Measurements from ENCODE around the gene ZNHIT3. TPM values are rescaled to one million over a fixed set of nuclear protein-coding genes. Genes with fewer than 3 reads are reported as not detected.
A peak's percentile ranks its signal among the peaks of the same experiment; 100 is the strongest.

The ZNHIT3 gene
- total RNA-seq, 1 experiment from 2014 or later = 33.9 TPM

DNA sequence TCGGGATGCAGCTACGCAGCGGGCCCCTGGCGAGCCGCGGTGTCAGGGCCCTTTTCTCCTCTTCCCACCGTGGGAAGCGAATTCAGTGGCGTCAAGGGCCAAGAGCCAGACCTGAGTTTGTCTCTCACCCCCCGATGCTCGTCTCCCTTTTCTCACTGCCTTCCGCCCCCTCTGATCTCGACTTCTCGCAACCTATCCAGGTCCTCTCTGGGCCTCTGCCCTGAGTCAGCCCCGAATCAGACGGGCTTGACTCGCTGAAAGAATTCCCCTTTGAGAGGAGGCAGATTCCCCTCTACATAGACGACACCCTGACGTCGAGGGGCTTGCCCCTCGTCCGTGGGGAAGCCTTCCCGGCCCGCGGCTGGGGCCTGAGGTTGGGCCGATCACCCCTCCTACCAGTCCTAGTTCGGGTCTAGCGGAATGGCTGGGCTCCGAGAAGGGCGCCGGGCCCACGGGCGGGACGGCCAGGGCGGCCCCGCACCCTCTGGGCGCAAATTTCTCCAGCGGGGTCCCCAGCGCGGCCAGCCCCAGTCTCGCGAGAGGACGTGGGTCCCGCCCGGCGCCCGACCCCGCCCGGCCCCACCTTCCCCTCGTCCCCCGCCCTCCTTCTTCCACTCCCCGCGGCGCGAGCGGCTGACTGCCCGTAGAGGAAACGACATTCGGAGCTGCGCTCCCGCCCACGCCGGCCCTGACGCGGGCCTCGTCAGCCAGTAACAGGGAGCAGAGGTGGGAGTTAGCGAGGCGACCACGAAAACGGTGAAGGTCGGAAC, 58.0 kb downstream of the ZNHIT3 start, which contains the start of gene GGNBP2:
Gene GGNBP2 (plus strand): TSS at position 613 of the 770 bp plus-strand sequence. CDS start 806 bp downstream, outside the sequence.
- Mint-ChIP-seq H3K27me3 (ENCODE audit: insufficient read depth, unreplicated experiment) (no peaks in the 10 kb centered on the region), H3K36me3 (ENCODE audit: insufficient read depth, unreplicated experiment) (peaks cover 17% of the 10 kb centered on the region), H3K27ac (ENCODE audit: low read depth, unreplicated experiment) (peak within 1 kb of the TSS; percentile 95), H3K4me1 (ENCODE audit: insufficient read depth, unreplicated experiment) (peaks cover 13% of the 10 kb centered on the region), H3K4me3 (ENCODE audit: unreplicated experiment) (peak within 1 kb of the TSS; percentile 96), H3K9me3 (ENCODE audit: unreplicated experiment) (no peaks in the 10 kb centered on the region)
- ChIA-PET CTCF (interaction anchor here (0.7 to 2.2 kb wide), 3 partner anchors 8 to 58 kb away, joined by 4 to 11 read pairs (median 5); partner anchors contain the start of gene MRM1), POLR2A (interaction anchor here (0.6 to 8.0 kb wide), 19 partner anchors 8 to 1036 kb away, joined by 3 to 266 read pairs (median 6); partner anchors contain the start of genes AATF, DHRS11, MRM1 and MYO19)
- peak; percentile 95 for DNase-seq (ENCODE audit: unreplicated experiment)
- TF ChIP-seq, protein P1, sequence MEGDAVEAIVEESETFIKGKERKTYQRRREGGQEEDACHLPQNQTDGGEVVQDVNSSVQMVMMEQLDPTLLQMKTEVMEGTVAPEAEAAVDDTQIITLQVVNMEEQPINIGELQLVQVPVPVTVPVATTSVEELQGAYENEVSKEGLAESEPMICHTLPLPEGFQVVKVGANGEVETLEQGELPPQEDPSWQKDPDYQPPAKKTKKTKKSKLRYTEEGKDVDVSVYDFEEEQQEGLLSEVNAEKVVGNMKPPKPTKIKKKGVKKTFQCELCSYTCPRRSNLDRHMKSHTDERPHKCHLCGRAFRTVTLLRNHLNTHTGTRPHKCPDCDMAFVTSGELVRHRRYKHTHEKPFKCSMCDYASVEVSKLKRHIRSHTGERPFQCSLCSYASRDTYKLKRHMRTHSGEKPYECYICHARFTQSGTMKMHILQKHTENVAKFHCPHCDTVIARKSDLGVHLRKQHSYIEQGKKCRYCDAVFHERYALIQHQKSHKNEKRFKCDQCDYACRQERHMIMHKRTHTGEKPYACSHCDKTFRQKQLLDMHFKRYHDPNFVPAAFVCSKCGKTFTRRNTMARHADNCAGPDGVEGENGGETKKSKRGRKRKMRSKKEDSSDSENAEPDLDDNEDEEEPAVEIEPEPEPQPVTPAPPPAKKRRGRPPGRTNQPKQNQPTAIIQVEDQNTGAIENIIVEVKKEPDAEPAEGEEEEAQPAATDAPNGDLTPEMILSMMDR (IDR thresholded peaks at IDR 0.05; ENCODE audit: unreplicated experiment) = no peak
- TSS peak; percentile 66 for BruUV-seq (replicated peaks)
- intact Hi-C loops (cut with micrococcal nuclease) = loop anchor here (1.0 to 2.0 kb wide), 2 partner anchors 10 to 48 kb away; partner anchors contain the start of genes MYO19 and PIGW

DNA sequence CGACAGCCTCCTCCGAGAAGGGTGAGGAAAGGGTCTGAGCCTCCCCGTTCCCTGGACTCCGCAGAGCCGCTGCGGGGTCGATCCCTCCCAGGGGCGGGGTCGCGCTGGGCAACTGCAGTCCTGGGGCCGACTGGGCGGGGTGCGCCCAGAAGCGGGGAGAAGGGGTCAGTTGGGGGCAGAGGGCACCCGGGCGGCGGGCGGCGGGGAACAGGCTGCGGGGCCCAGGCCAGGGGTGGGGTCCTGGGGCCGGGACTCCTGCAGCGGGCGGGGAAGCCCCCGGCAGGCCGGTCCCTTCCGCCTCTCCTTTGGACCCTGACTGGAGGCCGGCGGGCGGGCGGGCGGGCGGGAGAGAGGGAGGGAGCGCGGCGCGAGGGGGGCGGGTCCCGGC, 58.6 kb downstream of the ZNHIT3 start:
- intact Hi-C loops (cut with micrococcal nuclease) = loop anchor here (2.0 kb wide), 1 partner anchor 48 kb away; no protein-coding TSS in a partner anchor
- DNase-seq (ENCODE audit: unreplicated experiment) = no peak
- H3K27ac Mint-ChIP-seq (ENCODE audit: low read depth, unreplicated experiment) = peak overlapping the region; percentile 95
- no TSS peak for BruUV-seq (replicated peaks)
- peak overlapping the region; percentile 96 for H3K4me3 Mint-ChIP-seq (ENCODE audit: unreplicated experiment)
- no peaks in the 10 kb centered on the region for H3K9me3 Mint-ChIP-seq (ENCODE audit: unreplicated experiment)
- ChIA-PET CTCF (no interaction called here), POLR2A (interaction anchor here (0.6 to 8.0 kb wide), 16 partner anchors 8 to 1036 kb away, joined by 3 to 266 read pairs (median 8); partner anchors contain the start of genes AATF, DHRS11, MRM1 and MYO19)
- H3K36me3 Mint-ChIP-seq (ENCODE audit: insufficient read depth, unreplicated experiment) = peaks cover 17% of the 10 kb centered on the region
- TF ChIP-seq, protein P1 (IDR thresholded peaks at IDR 0.05; ENCODE audit: unreplicated experiment) = no peak
- H3K4me1 Mint-ChIP-seq (ENCODE audit: insufficient read depth, unreplicated experiment) = peaks cover 13% of the 10 kb centered on the region
- H3K27me3 Mint-ChIP-seq (ENCODE audit: insufficient read depth, unreplicated experiment) = no peaks in the 10 kb centered on the region

Other genes starting within 250 kb of the ZNHIT3 start
- gene TBC1D3I, start 222.1 kb upstream of the ZNHIT3 start, total RNA-seq (2022) = 0.96 and 1.1 TPM in 2 replicates
- 0.86 TPM in 1 of 2 replicates, not detected in the other for gene TBC1D3G, start 162.8 kb upstream of the ZNHIT3 start, total RNA-seq (2022)
- not detected in 2 replicates for gene TBC1D3H, start 98.2 kb upstream of the ZNHIT3 start, total RNA-seq (2022)
- 64.7 and 72.2 TPM in 2 replicates for gene MYO19, start 48.2 kb downstream of the ZNHIT3 start, total RNA-seq (2022)
- 7.5 and 9.8 TPM in 2 replicates for gene PIGW, start 48.3 kb downstream of the ZNHIT3 start, total RNA-seq (2022)
- gene GGNBP2, start 58.2 kb downstream of the ZNHIT3 start, total RNA-seq (2022) = 88.7 and 91.5 TPM in 2 replicates
- 11.8 and 14.7 TPM in 2 replicates for gene DHRS11, start 105.2 kb downstream of the ZNHIT3 start, total RNA-seq (2022)
- gene MRM1, start 114.9 kb downstream of the ZNHIT3 start, total RNA-seq (2022) = 5.7 and 10.0 TPM in 2 replicates